Endothelial cell of umbilical vein (primary cell): ENCODE results near the gene CLEC18A. TPM values are rescaled to one million over a fixed set of nuclear protein-coding genes. Genes with fewer than 3 reads are reported as not detected.

Experiments used
- BruUV-seq: library from RNA; stranded (reverse); fragments of 400-500 nt; replicated peaks from 2 replicates; lab custom pipeline; 2021; lab: Mats Ljungman, UMichigan
- CTCF ChIA-PET: fragments of 300-600, 350-600 bp; sonication (Branson Sonifier 250); formaldehyde crosslinking; loops from one replicate; lab custom pipeline; 2021; ENCODE audit warnings: antibody characterized with exemption, inconsistent platforms; lab: Charles Lee
- POLR2A ChIA-PET: fragments of 300-600, 350-600 bp; sonication (Branson Sonifier 250); formaldehyde crosslinking; loops from one replicate; lab custom pipeline; 2021; ENCODE audit warnings: antibody characterized with exemption, inconsistent platforms; lab: Charles Lee
- DNase-seq: peaks from one replicate; pipeline ENCODE4 v3.0.0-alpha.2; 2011; ENCODE audit warnings: low read depth, low spot score
- FAIRE-seq: peaks from 2 replicates; lab custom pipeline; 2011; peaks lifted over from hg19 to GRCh38; lab: Jason Lieb, UNC
- H2AFZ ChIP-seq: 2 replicates; pipeline ENCODE4 v1.6.0; 2012; ENCODE audit warnings: low read depth, low read length, control low read depth, inconsistent platforms
- H3K27ac ChIP-seq: 2 replicates; pipeline ENCODE4 v1.5.1; 2011; ENCODE audit warnings: low read depth, mild to moderate bottlenecking, control low read depth, low read length, moderate library complexity; ENCODE audit not compliant: insufficient read depth
- H3K27me3 ChIP-seq, 2 experiments: 2 replicates each; pipeline versions ENCODE4 v1.6.0 to v1.6.1; 2011; ENCODE audit warnings: low read length in 2 of 2, mixed read lengths in 1 of 2; ENCODE audit not compliant: control insufficient read depth in 2 of 2, insufficient read depth in 2 of 2
- H3K36me3 ChIP-seq, 2 experiments: 2 replicates in 1 of 2; 3 replicates in 1 of 2; pipeline ENCODE4 v1.5.1; 2011; ENCODE audit warnings: low read length in 2 of 2, mild to moderate bottlenecking in 1 of 2, moderate library complexity in 1 of 2; ENCODE audit not compliant: control insufficient read depth in 2 of 2, insufficient read depth in 2 of 2; ENCODE audit errors: extremely low read depth in 1 of 2
- H3K4me1 ChIP-seq: 3 replicates; pipeline ENCODE4 v1.5.1; 2011; ENCODE audit warnings: mild to moderate bottlenecking, low read length; ENCODE audit not compliant: control insufficient read depth, insufficient read depth; ENCODE audit errors: extremely low read depth
- H3K4me2 ChIP-seq: 2 replicates; pipeline ENCODE4 v1.6.1; 2011; ENCODE audit warnings: low read length, control low read depth, mixed read lengths; ENCODE audit not compliant: insufficient read depth
- H3K4me3 ChIP-seq, 3 experiments: fragments of 200-600 bp in 1 of 3; sonication (generic), shearing (Covaris generic) in 1 of 3; replicated peaks in 1 of 3; 2 replicates each; pipeline ENCODE4 v1.5.1; 2011 to 2016; ENCODE audit warnings: control low read depth in 3 of 3, low read length in 3 of 3, mild to moderate bottlenecking in 2 of 3, inconsistent platforms in 1 of 3, low read depth in 1 of 3, moderate library complexity in 1 of 3; ENCODE audit not compliant: insufficient read depth in 1 of 3
- H3K79me2 ChIP-seq: 2 replicates; pipeline ENCODE4 v1.6.0; 2012; ENCODE audit warnings: low read length, inconsistent platforms; ENCODE audit not compliant: control insufficient read depth, insufficient read depth
- H3K9ac ChIP-seq: replicated peaks from 2 replicates; pipeline ENCODE3; 2011; ENCODE audit warnings: low read length, control low read depth; ENCODE audit not compliant: insufficient read depth; ENCODE audit errors: extremely low read depth
- H3K9me1 ChIP-seq: replicated peaks from 3 replicates; pipeline ENCODE4 v1.6.0; 2011; ENCODE audit warnings: mild to moderate bottlenecking, low read length; ENCODE audit not compliant: control insufficient read depth, insufficient read depth; ENCODE audit errors: extremely low read depth
- H3K9me3 ChIP-seq: replicated peaks from 2 replicates; pipeline ENCODE4 v1.5.1; 2012; ENCODE audit warnings: low read length, inconsistent platforms; ENCODE audit not compliant: control insufficient read depth, insufficient read depth
- H4K20me1 ChIP-seq: replicated peaks from 2 replicates; pipeline ENCODE3; 2011; ENCODE audit warnings: mild to moderate bottlenecking, low read length; ENCODE audit not compliant: control insufficient read depth, insufficient read depth; ENCODE audit errors: extremely low read depth
- EZH2 ChIP-seq: IDR thresholded peaks from 2 replicates; pipeline ENCODE4 v1.6.1; 2012; ENCODE audit warnings: borderline replicate concordance, low read depth, mild to moderate bottlenecking, moderate library complexity, low read length, inconsistent platforms; ENCODE audit not compliant: severe bottlenecking
- FOS ChIP-seq: IDR thresholded peaks from 2 replicates; pipeline ENCODE4 v1.6.1; 2011; ENCODE audit warnings: mild to moderate bottlenecking, low read length, moderate library complexity, borderline replicate concordance; ENCODE audit not compliant: insufficient read depth
- GATA2 ChIP-seq: IDR thresholded peaks from 2 replicates; pipeline ENCODE4 v1.7.0; 2011; ENCODE audit warnings: low read depth, mild to moderate bottlenecking, moderate library complexity, mixed read lengths, low read length; ENCODE audit not compliant: insufficient read length, insufficient read depth
- JUN ChIP-seq: IDR thresholded peaks from 2 replicates; pipeline ENCODE4 v1.6.1; 2011; ENCODE audit warnings: borderline replicate concordance, low read depth; ENCODE audit not compliant: insufficient read length, insufficient read depth
- MYC ChIP-seq: IDR thresholded peaks from one replicate; pipeline ENCODE4 v1.6.1; 2011; ENCODE audit warnings: mild to moderate bottlenecking, low read depth, low read length
- POLR2A ChIP-seq: IDR thresholded peaks from 2 replicates; pipeline ENCODE4 v1.6.1; 2012; ENCODE audit warnings: low read depth, mild to moderate bottlenecking, control low read depth, low read length
- POLR2AphosphoS5 ChIP-seq: IDR thresholded peaks from 2 replicates; pipeline ENCODE4 v1.6.1; 2012; ENCODE audit warnings: low read depth, mild to moderate bottlenecking, control low read depth, low read length, moderate library complexity; ENCODE audit not compliant: insufficient read depth
- dilution Hi-C: fragments of 300-500 bp; cut with MboI; formaldehyde crosslinking; loops from one replicate; pipeline ENCODE4 v1.15.0; 2019; ENCODE audit warnings: low sequenced_read_pairs; ENCODE audit not compliant: extremely low pct_ligation_motif_present
- intact Hi-C: fragments of 100-400 bp; cut with micrococcal nuclease; formaldehyde crosslinking; loops from one replicate; pipeline ENCODE4 v1.10.0; 2022
- polyA plus RNA-seq, 4 experiments: library from polyadenylated mRNA; depleted of rRNA in 3 of 4; stranded (reverse) in 3 of 4; unstranded in 1 of 4; fragments of >200 nt; gene quantifications; 2 replicates each; pipeline versions ENCODE4 v1.2.1 to v1.2.3, GENCODE V29; 2011 to 2012; ENCODE audit warnings: missing spikeins in 1 of 4
- total RNA-seq: library from RNA; stranded (reverse); gene quantifications from 2 replicates; pipeline ENCODE4 v1.2.3, GENCODE V29; 2021
- TF ChIP-seq, protein P1 (sequence below): IDR thresholded peaks from 2 replicates; pipeline ENCODE4 v1.6.1; 2011; ENCODE audit not compliant: insufficient read depth, insufficient read length
- TF ChIP-seq, protein P2 (sequence below), 2 donors: IDR thresholded peaks; 1 replicate in 1 of 2; 2 replicates in 1 of 2; pipeline ENCODE4 v1.5.1; 2011; ENCODE audit warnings: low read length in 2 of 2, mild to moderate bottlenecking in 2 of 2, moderate library complexity in 2 of 2, control low read depth in 1 of 2, inconsistent platforms in 1 of 2, low read depth in 1 of 2; ENCODE audit not compliant: insufficient read depth in 1 of 2; ENCODE audit errors: extremely low read depth in 1 of 2

Gene CLEC18A
- total and polyA plus RNA-seq, 2 donors (not counting 3 experiments of a cell fraction or from before 2014, with no cell fraction given), result 0.35 to 0.51 TPM

DNA sequence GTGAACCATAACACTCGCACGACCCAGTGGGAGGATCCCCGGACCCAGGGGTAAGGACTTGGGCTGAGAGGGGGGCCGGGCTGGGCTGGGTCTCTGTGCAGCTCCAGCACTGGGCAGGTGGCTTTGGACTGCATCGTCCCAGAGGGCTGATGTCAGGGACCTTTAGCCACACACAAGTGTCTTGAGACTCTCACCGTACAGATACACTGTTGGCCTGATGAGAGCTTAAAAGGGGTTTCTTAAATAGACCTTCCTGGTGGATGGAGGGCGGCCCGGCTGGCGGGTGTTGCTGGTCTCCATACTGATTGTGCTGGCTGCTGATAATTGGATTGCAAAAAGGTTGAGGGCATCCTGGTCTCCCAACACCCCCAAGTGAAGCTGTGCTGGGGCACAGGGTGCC, 21.7 kb upstream of the CLEC18A start:
- Histone ChIP-seq H3K9me3 (no peaks in the 10 kb centered on the region), H3K4me1 (peaks cover 8% of the 10 kb centered on the region), H3K79me2 (no peaks in the 10 kb centered on the region), H3K4me3 (no peak overlapping the region), H3K9me1 (no peaks in the 10 kb centered on the region), H2AFZ (no peak overlapping the region), H3K9ac (no peak overlapping the region), H3K27ac (no peak overlapping the region), H4K20me1 (no peaks in the 10 kb centered on the region), H3K27me3 (no peaks in the 10 kb centered on the region), H3K4me2 (no peak overlapping the region), H3K36me3 (peaks cover 0 to 11% of the 10 kb centered on the region in 2 experiments)
- BruUV-seq, result no TSS peak
- dilution Hi-C loops (no loop called here), intact Hi-C loops (no loop called here)
- ChIA-PET CTCF (interaction anchor here (0.8 to 12.4 kb wide), 14 partner anchors 10 to 175 kb away, joined by 3 to 320 read pairs (median 14); partner anchors contain the start of gene NOB1), POLR2A (no interaction called here)
- TF ChIP-seq MYC, result no peak
- TF ChIP-seq, protein P1, sequence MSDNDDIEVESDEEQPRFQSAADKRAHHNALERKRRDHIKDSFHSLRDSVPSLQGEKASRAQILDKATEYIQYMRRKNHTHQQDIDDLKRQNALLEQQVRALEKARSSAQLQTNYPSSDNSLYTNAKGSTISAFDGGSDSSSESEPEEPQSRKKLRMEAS, result no peak
- TF ChIP-seq JUN, result no peak
- no peak for TF ChIP-seq POLR2AphosphoS5
- TF ChIP-seq POLR2A, result no peak
- TF ChIP-seq FOS, result no peak
- TF ChIP-seq EZH2, result no peak
- no peak for TF ChIP-seq GATA2
- TF ChIP-seq, protein P2, sequence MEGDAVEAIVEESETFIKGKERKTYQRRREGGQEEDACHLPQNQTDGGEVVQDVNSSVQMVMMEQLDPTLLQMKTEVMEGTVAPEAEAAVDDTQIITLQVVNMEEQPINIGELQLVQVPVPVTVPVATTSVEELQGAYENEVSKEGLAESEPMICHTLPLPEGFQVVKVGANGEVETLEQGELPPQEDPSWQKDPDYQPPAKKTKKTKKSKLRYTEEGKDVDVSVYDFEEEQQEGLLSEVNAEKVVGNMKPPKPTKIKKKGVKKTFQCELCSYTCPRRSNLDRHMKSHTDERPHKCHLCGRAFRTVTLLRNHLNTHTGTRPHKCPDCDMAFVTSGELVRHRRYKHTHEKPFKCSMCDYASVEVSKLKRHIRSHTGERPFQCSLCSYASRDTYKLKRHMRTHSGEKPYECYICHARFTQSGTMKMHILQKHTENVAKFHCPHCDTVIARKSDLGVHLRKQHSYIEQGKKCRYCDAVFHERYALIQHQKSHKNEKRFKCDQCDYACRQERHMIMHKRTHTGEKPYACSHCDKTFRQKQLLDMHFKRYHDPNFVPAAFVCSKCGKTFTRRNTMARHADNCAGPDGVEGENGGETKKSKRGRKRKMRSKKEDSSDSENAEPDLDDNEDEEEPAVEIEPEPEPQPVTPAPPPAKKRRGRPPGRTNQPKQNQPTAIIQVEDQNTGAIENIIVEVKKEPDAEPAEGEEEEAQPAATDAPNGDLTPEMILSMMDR (IDR thresholded peaks at IDR 0.05; ENCODE audit: extremely low read depth in 1 of 2, insufficient read depth in 1 of 2, low read depth in 1 of 2, low read length in 2 of 2), result no peak
- no peak for DNase-seq
- no peak for FAIRE-seq
